Right lobe of liver (tissue), 4 donors: ENCODE data around the gene PDLIM5.

Source experiments
- POLR2A ChIP-seq: fragments of 450-650 bp; IDR thresholded peaks from one replicate; pipeline ENCODE4 v1.6.1; 2017; ENCODE audit warnings: antibody characterized with exemption, mild to moderate bottlenecking
- TF ChIP-seq, protein P1 (sequence below), 4 donors: fragments of 200-600 bp in 3 of 4; fragments of 450-650 bp in 1 of 4; IDR thresholded peaks; one replicate each; pipeline versions ENCODE4 v1.5.1 to v1.8.0; 2016 to 2022; ENCODE audit warnings: antibody characterized with exemption in 4 of 4, mild to moderate bottlenecking in 2 of 4
- donor health status: DM: no; HTN: no; CAD: no.
- donor health status: DM: no; HTN: no; CAD: no.
- donor health status: DM: no; HTN: yes; CAD: no.

DNA sequence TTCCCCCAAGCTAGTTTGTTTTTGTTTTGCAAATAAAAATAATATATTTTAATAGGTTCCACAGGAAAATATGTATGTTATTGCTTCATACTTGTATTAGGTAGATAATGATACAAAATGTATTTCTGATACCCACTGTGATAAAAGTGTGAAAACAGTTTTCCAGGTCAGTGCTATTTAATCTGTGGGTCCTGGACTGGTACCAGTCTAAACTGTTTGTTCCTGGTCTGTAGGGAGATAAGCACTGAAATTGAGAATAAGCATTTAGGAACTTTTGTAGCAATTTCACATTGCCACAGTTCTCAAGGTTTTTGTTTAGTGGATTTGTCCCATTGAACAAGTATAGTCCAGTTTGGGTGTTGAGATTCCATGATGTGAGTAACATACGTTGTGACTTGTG lies 110.5 kb downstream of the PDLIM5 start:
- TF ChIP-seq, protein P1, sequence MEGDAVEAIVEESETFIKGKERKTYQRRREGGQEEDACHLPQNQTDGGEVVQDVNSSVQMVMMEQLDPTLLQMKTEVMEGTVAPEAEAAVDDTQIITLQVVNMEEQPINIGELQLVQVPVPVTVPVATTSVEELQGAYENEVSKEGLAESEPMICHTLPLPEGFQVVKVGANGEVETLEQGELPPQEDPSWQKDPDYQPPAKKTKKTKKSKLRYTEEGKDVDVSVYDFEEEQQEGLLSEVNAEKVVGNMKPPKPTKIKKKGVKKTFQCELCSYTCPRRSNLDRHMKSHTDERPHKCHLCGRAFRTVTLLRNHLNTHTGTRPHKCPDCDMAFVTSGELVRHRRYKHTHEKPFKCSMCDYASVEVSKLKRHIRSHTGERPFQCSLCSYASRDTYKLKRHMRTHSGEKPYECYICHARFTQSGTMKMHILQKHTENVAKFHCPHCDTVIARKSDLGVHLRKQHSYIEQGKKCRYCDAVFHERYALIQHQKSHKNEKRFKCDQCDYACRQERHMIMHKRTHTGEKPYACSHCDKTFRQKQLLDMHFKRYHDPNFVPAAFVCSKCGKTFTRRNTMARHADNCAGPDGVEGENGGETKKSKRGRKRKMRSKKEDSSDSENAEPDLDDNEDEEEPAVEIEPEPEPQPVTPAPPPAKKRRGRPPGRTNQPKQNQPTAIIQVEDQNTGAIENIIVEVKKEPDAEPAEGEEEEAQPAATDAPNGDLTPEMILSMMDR (IDR thresholded peaks at IDR 0.05): no peak
- no peak for TF ChIP-seq POLR2A
